ENCODE measurements around the gene SORT1. TPM values are rescaled to one million over a fixed set of nuclear protein-coding genes. Genes with fewer than 3 reads are reported as not detected.
"Not testable (repeated sequence)": the region's sequence is repeated elsewhere in the genome, so short reads cannot be mapped to it uniquely, and the experiment has no call there.

The SORT1 gene
- 10 to 100 TPM; 50.1 to 58.5 (median 56.4) TPM for polyA plus RNA-seq (ENCODE audit: insufficient read length in 3 of 3)
- long read RNA-seq, donor 1, full-length matches to known transcripts: 4 of 4 reads
- long read RNA-seq, donor 1, partial matches to known transcripts: 0 of 4 reads
- long read RNA-seq, donor 1, other reads (novel, unspliced or antisense): 0 of 4 reads
- long read RNA-seq, donor 2, full-length matches to known transcripts: 3 of 3 reads
- long read RNA-seq, donor 2, partial matches to known transcripts: 0 of 3 reads
- long read RNA-seq, donor 2, other reads (novel, unspliced or antisense): 0 of 3 reads
- long read RNA-seq, donor 3, full-length matches to known transcripts: 5 of 5 reads
- long read RNA-seq, donor 3, partial matches to known transcripts: 0 of 5 reads
- long read RNA-seq, donor 3, other reads (novel, unspliced or antisense): 0 of 5 reads
- long read RNA-seq, donor 4, full-length matches to known transcripts: 3 of 3 reads
- long read RNA-seq, donor 4, partial matches to known transcripts: 0 of 3 reads
- long read RNA-seq, donor 4, other reads (novel, unspliced or antisense): 0 of 3 reads
- long read RNA-seq, donor 5, full-length matches to known transcripts: 2 of 2 reads
- long read RNA-seq, donor 5, partial matches to known transcripts: 0 of 2 reads
- long read RNA-seq, donor 5, other reads (novel, unspliced or antisense): 0 of 2 reads
- long read RNA-seq, donor 6, full-length matches to known transcripts: 8 of 15 reads
- long read RNA-seq, donor 6, partial matches to known transcripts: 0 of 15 reads
- long read RNA-seq, donor 6, other reads (novel, unspliced or antisense): 7 of 15 reads
- long read RNA-seq, donor 7, full-length matches to known transcripts: 7 of 7 reads
- long read RNA-seq, donor 7, partial matches to known transcripts: 0 of 7 reads
- long read RNA-seq, donor 7, other reads (novel, unspliced or antisense): 0 of 7 reads
- long read RNA-seq, donor 8, full-length matches to known transcripts: 2 of 2 reads
- long read RNA-seq, donor 8, partial matches to known transcripts: 0 of 2 reads
- long read RNA-seq, donor 8, other reads (novel, unspliced or antisense): 0 of 2 reads
- long read RNA-seq, donor 9, full-length matches to known transcripts: 10 of 18 reads
- long read RNA-seq, donor 9, partial matches to known transcripts: 0 of 18 reads
- long read RNA-seq, donor 9, other reads (novel, unspliced or antisense): 8 of 18 reads
- long read RNA-seq, donor 10: 0 reads
- long read RNA-seq, donor 11, full-length matches to known transcripts: 4 of 23 reads
- long read RNA-seq, donor 11, partial matches to known transcripts: 14 of 23 reads
- long read RNA-seq, donor 11, other reads (novel, unspliced or antisense): 5 of 23 reads
- long read RNA-seq, donor 12, full-length matches to known transcripts: 4 of 4 reads
- long read RNA-seq, donor 12, partial matches to known transcripts: 0 of 4 reads
- long read RNA-seq, donor 12, other reads (novel, unspliced or antisense): 0 of 4 reads
- long read RNA-seq, donor 13, full-length matches to known transcripts: 6 of 6 reads
- long read RNA-seq, donor 13, partial matches to known transcripts: 0 of 6 reads
- long read RNA-seq, donor 13, other reads (novel, unspliced or antisense): 0 of 6 reads
- long read RNA-seq, donor 14: 0 reads
- long read RNA-seq, donor 15, full-length matches to known transcripts: 5 of 5 reads
- long read RNA-seq, donor 15, partial matches to known transcripts: 0 of 5 reads
- long read RNA-seq, donor 15, other reads (novel, unspliced or antisense): 0 of 5 reads
- long read RNA-seq, donor 16, full-length matches to known transcripts: 5 of 5 reads
- long read RNA-seq, donor 16, partial matches to known transcripts: 0 of 5 reads
- long read RNA-seq, donor 16, other reads (novel, unspliced or antisense): 0 of 5 reads

DNA sequence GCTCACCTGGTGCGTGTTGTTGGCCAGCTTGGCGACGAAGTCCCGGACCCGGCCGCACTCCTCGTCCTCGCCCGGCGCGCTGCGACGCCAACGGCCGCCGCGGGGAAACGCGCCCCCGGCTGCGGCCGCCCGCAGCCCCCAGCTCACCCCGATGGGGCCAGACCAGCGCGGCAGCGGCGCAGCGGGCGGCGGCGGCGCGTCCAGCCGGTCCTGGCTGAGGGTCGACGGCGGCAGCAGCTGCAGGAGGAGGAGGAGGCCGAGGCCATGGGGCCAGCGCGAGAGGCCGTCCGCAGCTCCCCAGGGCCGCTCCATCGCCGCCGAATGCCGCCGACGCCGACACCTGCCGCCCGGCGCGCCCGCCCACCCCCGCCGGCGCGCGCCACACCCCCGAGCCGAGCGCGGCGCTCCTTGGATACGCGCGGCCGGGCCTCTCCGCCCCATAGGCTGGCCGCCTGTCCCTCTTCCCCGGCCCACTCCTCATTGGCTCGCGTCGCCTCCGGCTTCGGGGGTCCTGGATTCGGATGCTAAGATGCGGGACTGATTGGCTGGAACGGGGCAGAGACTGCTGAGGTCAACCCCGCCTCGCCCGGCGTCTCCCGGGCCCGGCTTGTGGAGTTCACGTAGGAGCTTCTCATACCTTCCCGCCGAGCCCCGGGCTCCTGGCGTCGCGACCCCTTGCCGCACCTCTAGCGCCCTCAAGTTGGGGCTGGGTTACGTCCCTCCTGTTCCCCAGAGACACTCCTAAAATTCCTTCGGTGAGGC lies at the start of gene SORT1:
Gene SORT1 (minus strand): TSS at position 338 of the 762 bp plus-strand sequence. CDS start 26 bp downstream, at position 312.
- DNase-seq: peak; percentile 91

DNA sequence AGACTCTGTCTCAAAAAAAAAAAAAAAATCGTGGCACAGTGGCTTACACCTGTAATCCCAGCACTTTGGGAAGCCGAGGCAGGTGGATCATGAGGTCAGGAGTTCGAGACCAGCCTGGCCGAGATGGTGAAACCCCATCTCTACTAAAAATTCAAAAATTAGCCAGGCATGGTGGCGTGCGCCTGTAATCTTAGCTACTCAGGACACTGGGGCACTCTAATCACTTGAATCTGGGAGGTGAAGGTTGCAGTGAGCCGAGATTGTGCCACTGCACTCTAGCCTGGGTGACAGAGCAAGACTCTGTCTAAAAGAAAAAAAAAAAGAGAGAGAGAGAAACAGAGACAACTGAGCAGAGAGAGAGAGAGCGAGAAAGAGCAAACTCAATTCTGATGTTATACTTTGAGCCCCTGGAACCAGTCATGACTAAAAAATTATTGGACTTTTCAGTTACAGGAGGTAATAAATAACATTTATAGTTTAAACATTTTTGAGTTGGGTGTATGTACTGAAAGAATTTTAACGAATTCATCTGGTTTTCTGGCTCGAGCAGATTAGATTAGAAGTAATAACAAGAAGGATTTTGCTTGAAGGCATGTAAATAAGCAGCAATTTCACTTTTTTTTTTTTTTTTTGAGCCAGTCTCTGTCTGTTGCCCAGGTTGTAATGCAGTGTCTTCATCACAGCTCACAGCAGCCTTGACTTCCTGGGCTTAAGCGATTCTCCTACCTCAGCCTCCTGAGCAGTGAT lies 48.4 kb upstream of the SORT1 start:
- DNase-seq: not testable (repeated sequence)

DNA sequence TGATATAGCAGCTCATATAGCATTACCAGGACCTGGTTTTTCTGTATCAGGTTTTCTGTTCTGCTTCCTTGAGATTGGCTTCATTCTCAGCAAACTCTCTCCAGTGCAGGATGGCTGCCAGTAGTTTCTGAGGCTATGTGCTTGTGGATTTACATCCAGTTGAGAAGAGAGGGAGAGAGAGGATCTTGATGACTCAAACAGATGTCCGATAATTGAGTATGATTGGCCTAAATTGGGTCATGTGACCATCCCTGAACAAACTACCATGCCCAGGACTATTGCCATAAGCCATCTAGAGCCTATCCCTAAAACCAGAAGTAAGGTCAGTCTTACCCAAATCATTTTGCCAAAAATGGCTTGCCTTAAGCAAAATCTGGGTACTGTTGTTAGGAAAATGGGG lies 46.6 kb upstream of the SORT1 start:
- no peak for DNase-seq

DNA sequence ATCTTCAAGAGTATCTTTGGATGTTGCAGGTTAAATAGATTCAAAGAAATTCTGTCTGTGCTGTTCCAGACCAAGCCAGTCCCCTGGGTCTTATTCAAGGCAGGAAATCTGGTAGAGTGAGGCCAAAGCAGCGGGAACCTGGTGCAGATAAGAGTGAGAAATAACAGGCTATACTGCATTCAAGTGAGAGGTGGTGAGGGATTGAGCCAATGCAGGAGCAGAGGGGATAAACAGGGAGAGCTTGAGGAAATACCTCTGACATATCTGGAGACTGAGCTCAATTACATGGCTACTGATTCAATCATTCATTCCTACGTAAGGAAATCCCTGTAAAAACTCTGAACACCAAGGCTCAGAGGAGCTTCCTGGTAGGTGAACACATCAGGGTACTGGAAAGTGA lies 45.8 kb upstream of the SORT1 start:
- no peak for DNase-seq

DNA sequence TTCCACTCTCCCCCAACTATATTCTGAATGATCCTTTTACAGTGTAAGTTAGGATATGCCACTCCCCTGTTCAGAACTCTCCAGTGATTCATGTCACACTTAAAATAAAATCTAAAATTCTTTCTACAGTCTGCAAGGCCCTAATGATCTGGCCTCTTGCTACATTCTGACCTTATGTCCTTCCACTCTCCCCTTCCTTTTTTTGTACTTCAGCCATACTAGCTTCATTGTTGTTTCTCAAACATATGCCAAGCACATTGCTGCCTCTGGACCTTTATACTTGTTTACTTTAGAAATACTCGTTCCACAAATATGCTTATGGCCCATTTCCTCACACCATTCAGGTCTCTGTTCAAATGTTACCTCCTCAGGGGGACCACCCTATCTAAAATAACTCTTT lies 43.4 kb upstream of the SORT1 start:
- DNase-seq: no peak

DNA sequence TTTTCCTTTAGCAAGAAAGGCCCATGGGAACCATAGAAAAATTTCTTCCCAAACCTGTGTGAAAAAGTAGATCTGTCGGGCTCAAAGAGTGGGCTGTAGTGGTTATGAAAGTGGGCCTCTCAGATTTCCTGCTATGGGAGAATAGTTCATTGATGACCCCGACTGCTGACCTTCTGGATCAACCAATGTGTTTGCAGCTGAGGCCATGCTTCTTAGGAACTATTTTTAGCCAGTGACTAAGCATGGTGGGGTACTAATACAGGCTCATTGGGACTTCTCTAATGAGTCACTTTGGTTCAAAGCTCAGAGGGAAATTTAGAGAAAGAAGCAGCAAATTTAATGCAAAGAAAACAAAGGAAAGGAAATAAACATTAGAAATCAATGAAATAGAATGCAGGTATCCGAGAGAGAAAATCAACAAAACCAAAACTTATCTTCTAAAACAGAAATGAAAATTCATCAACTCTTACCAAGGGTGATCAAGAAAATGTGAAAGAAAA lies 41.1 kb upstream of the SORT1 start:
- DNase-seq: no peak

DNA sequence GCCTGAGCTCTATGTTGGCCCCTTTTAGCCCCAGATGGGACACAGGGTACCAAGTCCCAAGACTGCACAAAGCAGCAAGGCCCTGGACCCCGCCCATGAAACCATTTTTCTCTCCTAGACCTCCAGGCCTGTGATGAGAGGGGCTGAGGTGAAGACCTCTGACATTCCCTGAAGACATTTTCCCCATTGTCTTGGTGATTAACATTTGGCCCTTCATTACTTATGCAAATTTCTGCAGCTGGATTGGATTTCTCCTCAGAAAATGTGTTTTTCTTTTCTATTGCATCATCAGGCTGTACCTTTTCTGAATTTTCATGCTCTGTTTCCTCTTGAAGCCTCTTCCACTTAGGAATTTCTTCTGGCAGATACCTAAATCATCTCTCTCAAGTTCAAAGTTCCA lies 36.8 kb upstream of the SORT1 start:
- no peak for DNase-seq

DNA sequence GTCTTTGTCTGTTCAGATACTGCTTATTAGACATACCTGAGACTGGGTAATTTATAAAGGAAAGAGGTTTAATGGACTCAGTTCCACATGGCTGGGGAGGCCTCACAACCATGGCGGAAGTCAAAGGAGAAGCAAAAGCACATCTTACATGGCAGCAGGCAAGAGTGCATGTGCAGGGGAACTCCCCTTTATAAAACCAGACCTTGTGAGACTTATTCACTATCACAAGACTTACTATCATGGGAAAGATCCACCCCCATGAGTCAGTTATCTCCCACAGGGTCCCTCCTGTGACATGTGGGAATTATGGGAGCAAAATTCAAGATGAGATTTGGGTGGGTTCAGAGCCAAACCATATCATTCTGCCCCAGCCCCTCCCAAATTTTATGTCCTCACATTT lies 35.6 kb upstream of the SORT1 start:
- no peak for DNase-seq

DNA sequence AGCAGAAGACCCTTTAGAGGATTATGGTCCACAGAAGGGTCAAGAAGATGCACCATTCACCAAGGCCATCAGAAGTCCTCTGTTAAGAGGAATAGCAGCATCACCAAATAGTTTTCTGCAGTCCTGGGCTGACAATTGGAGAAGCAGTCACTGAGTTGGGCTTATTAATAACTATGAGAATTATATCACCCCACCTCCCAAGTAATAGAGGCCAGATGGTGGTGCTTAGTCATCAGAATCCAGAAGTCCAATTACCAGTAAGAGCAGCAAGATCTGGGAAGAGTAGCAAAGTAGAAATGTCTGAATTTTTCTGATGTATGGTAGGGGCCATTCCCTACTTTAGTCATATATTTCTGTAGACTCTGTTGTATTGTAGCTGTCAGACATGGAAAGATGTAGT lies 34.6 kb upstream of the SORT1 start:
- no peak for DNase-seq

DNA sequence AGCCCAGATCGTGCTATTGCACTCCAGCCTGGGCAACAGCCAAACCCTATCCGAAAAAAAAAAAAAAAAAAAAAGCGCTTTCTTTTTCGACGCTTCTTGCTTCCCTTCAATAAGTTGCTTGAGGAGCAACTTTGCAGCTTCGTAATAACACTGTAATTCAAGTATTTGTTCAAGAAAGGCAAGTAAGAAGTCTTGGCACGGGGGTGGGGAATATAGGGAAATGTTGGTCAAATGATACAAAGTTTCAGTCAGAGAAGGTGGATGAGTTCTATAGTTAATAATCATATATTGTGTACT lies 29.4 kb upstream of the SORT1 start:
- no peak for DNase-seq

DNA sequence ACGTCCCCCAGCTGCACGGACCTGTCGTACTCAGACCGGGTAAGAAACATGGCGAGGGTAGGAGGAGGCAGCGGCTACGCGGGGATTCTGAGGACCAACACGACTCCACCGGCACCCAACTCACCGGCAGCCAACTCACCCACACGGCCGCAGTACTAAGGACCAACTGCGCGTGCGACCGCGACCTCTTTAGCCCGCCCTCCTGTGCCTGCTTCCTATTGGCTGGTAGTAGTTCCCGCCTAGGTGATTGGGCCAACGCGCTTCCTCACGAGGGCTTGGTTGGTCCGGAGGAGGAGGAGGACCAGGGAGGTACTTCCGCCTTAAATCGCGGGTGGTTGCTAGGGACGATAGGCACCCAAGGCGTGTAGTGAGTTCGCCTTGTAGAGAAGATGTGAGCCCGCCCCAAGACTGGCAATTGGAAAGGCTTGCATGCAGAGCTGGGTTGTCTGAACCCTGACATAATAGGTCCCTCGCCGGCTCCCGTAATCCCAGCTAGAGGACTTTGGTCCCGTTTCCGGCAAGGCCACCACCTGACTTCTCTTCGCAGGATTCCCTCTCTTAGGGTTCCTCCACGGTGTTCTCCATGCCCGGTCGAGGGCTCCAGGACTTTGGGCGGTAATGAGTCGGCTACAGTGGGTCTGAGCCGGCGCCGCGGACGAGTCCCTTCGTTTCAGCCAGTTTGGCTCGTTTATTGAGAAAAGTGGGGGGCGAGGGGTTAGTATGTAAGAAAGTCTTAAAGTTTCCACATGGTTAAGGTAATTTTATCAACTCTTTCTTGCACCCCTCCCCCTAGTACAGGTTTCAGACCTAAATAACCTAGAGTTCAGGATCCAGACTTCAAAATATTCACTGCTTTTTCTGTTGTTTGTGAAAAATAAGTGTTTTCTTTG lies 28.8 kb upstream of the SORT1 start, which contains the start of gene PSMA5:
Gene PSMA5 (minus strand): TSS at position 168 of the 890 bp plus-strand sequence. CDS start 118 bp downstream, at position 50.
- peak; percentile 98 for DNase-seq

DNA sequence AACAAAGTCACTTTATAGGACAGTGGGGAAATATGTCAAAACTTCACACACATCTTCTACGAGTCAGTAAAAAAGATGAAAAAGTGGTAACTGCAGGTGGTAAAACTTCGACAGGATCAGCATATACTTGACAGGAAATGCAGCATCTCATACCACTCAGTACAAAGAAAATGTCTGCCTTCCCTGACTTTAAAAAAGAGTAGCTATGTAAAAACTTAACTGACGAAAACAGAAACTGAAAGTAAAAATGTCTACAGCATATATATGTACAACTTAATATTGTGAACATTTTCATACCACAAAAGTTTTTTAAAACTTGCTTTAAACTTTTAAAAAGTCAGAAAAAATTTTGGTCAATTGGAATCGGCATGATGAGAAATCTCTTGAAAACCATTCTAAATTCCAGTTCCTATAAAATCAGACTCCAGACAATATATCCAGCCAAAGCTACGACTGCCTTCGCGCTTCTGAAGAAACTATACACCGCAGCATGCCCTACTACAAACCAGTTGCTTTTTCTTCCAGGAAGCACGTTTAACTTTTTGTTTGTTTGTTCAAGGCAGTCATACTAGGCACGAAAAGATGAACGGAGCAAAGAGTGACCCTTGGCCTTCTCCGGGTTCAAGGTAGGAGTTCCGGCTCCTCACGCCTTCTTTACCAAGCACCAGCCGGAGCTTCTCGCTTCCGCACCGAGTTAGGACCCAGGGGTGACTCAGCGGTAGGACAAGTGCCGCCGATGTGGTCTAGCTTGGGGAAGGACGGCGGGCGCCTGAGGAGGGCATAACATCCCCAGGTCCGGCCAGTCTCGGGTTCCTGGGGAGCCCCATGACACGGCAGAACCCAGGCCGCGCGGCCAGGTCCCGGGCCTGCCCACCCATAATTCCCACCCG lies 27.9 kb upstream of the SORT1 start:
- DNase-seq: peak; percentile 23

DNA sequence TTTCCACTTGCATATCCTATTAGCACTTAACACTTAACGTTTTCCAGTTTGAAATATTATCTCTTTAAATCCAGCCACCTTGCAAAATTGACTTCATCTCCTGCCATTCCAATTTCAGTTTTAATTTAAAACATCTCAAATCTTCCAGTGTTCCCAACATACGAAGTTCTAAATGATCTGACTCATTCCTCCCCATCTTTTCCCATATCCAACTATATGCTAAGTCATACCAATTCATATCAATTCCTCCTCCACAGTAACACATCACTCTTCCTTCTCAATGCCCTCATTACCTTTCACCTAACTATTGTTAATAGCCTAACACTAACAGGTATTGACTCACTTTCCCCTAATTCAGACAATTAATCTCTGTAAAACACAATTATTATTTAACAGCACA lies 25.8 kb upstream of the SORT1 start:
- DNase-seq: no peak

DNA sequence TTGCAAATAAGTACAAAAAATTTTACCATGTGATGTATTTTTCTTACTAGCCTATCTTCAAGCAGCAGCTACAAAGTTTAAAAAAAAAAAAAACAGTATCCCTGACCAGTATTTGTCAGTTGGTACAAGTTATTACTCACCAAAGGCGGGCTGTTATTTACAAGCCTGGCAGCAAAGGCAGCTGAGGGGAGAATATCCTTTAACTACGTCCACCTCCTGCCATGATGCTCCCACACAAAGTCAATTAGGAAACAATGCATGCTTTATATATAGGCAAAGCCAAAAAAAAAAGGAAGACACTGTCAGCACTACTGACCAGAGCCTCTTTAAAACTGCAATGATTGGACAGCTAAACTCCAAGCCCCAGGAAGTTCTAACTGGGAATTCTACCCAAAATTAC lies 14.8 kb upstream of the SORT1 start:
- DNase-seq: no peak

DNA sequence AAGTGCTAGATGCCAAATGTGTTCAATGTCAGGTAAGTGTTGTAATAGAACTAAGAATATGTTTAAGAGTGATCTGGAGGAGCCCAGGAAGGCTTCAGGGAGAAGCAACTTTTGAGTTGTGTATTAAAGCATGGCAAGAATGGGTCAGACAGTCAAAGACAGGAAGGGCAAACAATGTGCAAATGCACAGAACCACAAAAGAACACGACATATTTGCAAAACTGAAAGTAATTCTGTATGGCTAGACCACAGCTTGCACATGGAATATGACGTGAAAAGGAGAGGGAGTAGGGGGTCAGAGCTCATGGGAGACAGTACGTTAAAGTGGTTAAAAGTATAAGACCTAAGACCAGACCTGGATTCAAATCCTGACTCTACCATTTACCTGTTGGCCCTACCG lies 7.1 kb upstream of the SORT1 start:
- DNase-seq: no peak

DNA sequence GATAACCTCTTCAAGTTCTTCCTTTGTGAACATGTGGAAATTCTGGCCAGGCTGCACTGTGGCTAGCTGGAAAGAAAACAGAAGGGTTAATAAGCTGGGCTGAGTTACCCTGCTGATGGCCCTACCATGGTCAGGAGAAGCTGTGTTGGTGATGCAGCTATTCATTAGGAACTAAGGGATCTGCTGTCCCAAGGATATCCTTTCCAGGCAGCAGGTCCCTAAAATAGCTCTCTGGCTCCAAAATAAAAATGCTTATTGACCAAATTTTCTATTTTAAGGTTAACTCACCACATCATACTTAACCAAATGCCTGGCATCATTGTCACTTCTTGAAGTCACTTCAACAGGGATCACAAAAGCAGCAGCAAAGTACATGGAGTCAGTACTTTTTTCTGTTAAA lies 4.3 kb upstream of the SORT1 start:
- no peak for DNase-seq
